Stimulated activated CD4-positive, alpha-beta T cell treated with anti-CD3 and anti-CD28 coated beads, Interleukin-1b, Interleukin-23, amount 100 ng/mL, for 1 hour (primary cell): Measurements from ENCODE around the gene FAM98C.

Experiments used
- DNase-seq, 2 donors: peaks; one replicate each; pipeline ENCODE4 v3.0.0-alpha.2; 2020; ENCODE audit warnings: low read depth in 2 of 2

Gene FAM98C

DNA sequence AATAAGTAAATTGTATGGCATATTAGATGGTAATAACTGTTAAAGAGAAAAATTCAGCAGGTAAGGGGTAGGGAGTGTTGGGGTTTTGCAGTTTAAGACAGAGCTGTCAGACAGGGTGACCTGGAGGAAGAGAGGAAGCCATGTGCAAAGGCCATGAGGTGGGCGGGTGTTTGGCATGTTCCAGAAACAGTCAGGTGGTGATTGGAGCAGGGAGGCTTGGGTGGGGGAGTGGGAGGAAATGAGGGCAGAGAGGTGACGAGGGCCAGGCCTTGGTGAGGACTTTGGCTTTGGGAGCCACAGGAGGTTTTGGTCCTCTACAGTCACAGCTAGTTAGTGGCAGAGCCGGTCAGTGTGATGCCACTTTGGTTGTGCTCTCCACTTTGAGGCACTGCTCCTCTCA lies 50.7 kb downstream of the FAM98C start:
- no peak for DNase-seq

DNA sequence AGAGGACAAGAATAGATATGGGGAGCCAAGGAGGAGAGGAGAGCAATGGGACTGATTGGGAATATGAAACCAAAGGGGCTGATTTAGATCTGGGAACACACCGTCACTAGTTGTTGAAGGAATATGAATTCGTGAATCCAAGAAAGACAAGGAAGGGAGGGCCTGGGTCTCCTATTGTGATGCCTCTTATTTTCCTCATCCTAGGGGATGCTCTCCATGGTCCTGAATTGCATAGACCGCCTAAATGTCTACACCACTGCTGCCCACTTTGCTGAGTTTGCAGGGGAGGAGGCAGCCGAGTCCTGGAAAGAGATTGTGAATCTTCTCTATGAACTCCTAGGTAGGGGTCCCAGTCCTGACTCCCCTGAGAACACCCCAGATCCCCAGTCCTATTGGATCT lies 52.1 kb downstream of the FAM98C start:
- no peak for DNase-seq

DNA sequence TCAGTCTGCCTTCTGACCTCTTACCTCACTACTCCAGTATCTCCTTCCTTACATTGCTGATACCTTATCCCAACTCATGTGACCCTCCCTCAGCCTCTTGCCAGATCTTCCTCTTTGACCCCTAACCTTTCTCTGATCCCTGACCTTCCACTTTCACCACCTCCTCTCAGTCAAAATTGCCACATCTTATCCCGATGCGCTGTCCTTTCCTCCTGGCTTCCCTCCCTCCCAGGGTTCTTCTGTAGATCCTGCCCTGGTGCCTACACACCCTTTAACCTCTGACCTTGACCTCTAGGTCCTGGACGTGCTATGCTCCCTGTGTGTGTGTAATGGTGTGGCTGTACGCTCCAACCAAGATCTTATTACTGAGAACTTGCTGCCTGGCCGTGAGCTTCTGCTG lies 54.3 kb downstream of the FAM98C start:
- no peak for DNase-seq

- DNase-seq = no peak
Measured at GRCh38 chr19:38457690-38458405, 55.0 kb downstream of the FAM98C start.
